Testis (tissue), 3 donors: ENCODE results near the gene GNB5. TPM values are rescaled to one million over a fixed set of nuclear protein-coding genes. Genes with fewer than 3 reads are reported as not detected.
"Not testable (repeated sequence)": the region's sequence is repeated elsewhere in the genome, so short reads cannot be mapped to it uniquely, and the experiment has no call there.

Experiments used
- DNase-seq: peaks from one replicate; pipeline ENCODE4 v3.0.0-alpha.2; 2019
- H3K27ac ChIP-seq, 2 donors: fragments of 200-600 bp; sonication (generic); one replicate each; pipeline ENCODE4 v1.5.1; 2019
- H3K27me3 ChIP-seq: fragments of 200-600 bp; sonication (generic); one replicate; pipeline ENCODE4 v1.5.1; 2019
- H3K36me3 ChIP-seq: fragments of 200-600 bp; sonication (generic); one replicate; pipeline ENCODE4 v1.5.1; 2017; ENCODE audit warnings: low read depth; ENCODE audit errors: missing control alignments
- H3K4me1 ChIP-seq: fragments of 200-600 bp; sonication (generic); one replicate; pipeline ENCODE4 v1.5.1; 2019
- H3K4me3 ChIP-seq, 2 donors: fragments of 200-600 bp; sonication (generic); one replicate each; pipeline ENCODE4 v1.5.1; 2017 to 2019
- H3K9me3 ChIP-seq: fragments of 200-600 bp; sonication (generic); one replicate; pipeline ENCODE4 v1.5.1; 2017
- POLR2A ChIP-seq: fragments of 450-650 bp; IDR thresholded peaks from one replicate; pipeline ENCODE4 v1.6.1; 2017; ENCODE audit warnings: antibody characterized with exemption, mild to moderate bottlenecking, moderate library complexity
- WGBS, 2 donors: methylation state at CpG; one replicate each; pipeline ENCODE4 v1.1.5; 2018; 5-methylcytosine and 5-hydroxymethylcytosine counted together
- intact Hi-C: fragments of 100-400 bp; cut with DNase I; formaldehyde crosslinking; loops from one replicate; pipeline ENCODE4 v1.15.1; 2023; ENCODE audit warnings: low total_unique reads
- polyA plus RNA-seq: library from polyadenylated mRNA; stranded (reverse); fragments of 350-450 nt; fragmentation: Illumina TruSeq; extraction: RNeasy Lipid Tissue Mini Kit (QIAGEN cat#74804); gene quantifications from one replicate; pipeline ENCODE4 v1.2.3, GENCODE V29; 2014; ENCODE audit warnings: low read depth, low replicate concordance; ENCODE audit not compliant: insufficient read depth
- total RNA-seq, 2 donors: library from RNA; depleted of rRNA; stranded (reverse); fragments of >200 nt; gene quantifications; one replicate each; pipeline ENCODE4 v1.2.3, GENCODE V29; 2016
- TF ChIP-seq, protein P1 (sequence below), 3 experiments: fragments of 450-650 bp in 2 of 3; fragments of 200-600 bp in 1 of 3; sonication (generic) in 1 of 3; IDR thresholded peaks; one replicate each; pipeline ENCODE4 v1.5.1; 2016 to 2019; ENCODE audit warnings: antibody characterized with exemption in 3 of 3, mild to moderate bottlenecking in 2 of 3, moderate library complexity in 1 of 3

Gene GNB5
- total and polyA plus RNA-seq, 3 donors from 2014 or later = 37.1 to 82.3 (median 65.4) TPM

DNA sequence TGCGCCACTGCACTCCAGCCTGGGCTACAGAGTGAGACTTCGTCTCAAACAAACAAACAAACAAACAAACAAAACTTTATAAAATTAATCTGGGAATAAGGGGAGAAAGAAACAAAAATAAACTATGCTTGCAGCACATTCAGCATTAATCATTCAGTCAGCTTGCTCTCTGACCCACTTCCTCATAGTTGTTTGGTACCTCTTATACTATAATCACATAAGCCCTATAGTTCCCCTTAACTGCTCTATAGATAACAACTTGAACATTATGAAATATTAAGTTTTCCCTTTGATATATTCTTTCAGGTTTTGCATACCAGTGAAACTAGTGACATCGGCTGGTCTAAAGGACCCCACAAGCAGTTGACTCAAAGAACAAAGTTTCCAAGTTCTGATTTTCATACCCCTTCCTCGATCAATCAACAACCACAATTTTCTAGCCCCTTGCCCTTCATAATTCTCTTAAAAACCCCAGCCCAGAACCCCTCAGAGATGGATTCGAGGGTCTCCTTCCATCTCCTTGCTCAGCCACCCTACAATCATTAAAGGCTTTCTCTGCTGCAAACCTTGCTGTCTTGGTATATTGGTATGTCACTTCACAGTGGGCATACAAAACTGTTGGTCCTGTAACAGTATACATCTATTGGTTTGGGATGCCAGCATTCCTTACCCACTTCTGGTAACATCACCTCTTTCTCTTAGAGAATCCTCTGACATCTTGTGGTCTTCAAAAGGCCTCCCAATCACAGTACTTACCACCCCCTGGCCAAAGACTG is 105.0 kb downstream of the GNB5 start:
- intact Hi-C loops = no loop called here
- Histone ChIP-seq H3K4me1 (no peaks in the 10 kb centered on the region), H3K9me3 (no peaks in the 10 kb centered on the region), H3K36me3 (no peaks in the 10 kb centered on the region), H3K27ac (no peak overlapping the region), H3K27me3 (no peaks in the 10 kb centered on the region), H3K4me3 (no peak overlapping the region)
- no peak for DNase-seq
- 90 to 96% methylated on average over 5 of the region's 5 CpGs for WGBS, 2 donors
- TF ChIP-seq, protein P1, sequence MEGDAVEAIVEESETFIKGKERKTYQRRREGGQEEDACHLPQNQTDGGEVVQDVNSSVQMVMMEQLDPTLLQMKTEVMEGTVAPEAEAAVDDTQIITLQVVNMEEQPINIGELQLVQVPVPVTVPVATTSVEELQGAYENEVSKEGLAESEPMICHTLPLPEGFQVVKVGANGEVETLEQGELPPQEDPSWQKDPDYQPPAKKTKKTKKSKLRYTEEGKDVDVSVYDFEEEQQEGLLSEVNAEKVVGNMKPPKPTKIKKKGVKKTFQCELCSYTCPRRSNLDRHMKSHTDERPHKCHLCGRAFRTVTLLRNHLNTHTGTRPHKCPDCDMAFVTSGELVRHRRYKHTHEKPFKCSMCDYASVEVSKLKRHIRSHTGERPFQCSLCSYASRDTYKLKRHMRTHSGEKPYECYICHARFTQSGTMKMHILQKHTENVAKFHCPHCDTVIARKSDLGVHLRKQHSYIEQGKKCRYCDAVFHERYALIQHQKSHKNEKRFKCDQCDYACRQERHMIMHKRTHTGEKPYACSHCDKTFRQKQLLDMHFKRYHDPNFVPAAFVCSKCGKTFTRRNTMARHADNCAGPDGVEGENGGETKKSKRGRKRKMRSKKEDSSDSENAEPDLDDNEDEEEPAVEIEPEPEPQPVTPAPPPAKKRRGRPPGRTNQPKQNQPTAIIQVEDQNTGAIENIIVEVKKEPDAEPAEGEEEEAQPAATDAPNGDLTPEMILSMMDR (IDR thresholded peaks at IDR 0.05) = no peak
- no peak for TF ChIP-seq POLR2A

DNA sequence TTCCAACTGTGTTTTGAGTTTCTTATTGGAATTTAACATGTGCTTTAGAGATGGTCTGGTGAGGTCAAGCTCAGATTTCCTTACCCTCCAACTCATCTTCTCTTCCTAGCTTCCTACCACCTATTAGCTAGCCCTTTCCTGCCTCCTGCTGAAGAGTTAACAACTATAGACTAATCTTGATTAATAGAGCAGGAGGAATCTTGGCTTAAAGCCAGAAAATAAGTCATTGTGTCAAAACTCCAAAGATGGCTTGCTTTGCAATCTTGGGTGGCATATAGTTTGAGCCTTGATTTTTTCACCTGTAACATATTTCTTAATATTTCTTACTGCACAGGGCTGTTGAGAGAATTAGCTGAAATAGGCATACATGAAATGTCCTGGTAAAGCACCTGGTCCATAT is 105.9 kb downstream of the GNB5 start:
- Histone ChIP-seq H3K9me3 (no peaks in the 10 kb centered on the region), H3K4me3 (no peak overlapping the region), H3K4me1 (no peaks in the 10 kb centered on the region), H3K36me3 (no peaks in the 10 kb centered on the region), H3K27ac (no peak overlapping the region), H3K27me3 (no peaks in the 10 kb centered on the region)
- no peak for TF ChIP-seq POLR2A
- TF ChIP-seq, protein P1 (IDR thresholded peaks at IDR 0.05) = no peak
- intact Hi-C loops = no loop called here
- no peak for DNase-seq

DNA sequence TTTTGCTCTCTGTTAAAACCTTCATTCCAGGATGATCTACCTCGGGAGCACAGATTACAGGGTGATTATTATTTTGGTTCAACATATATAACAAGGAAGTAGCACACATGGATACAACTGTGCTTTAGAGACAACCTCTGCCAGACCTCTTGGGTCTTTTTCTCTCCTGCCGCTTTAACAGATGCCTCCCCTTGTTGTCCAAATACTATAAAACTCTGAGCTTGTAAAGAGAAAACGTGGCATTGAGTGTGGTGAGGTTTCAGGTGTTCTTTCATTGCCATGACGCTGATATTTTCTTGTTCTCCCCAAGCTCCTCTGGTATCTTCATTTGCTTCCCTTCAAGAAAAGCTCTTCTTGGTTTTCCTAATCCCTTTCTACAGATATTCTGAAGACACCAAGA is 107.6 kb downstream of the GNB5 start:
- no peak overlapping the region for H3K27ac ChIP-seq
- no peaks in the 10 kb centered on the region for H3K27me3 ChIP-seq
- H3K4me3 ChIP-seq = no peak overlapping the region
- intact Hi-C loops = no loop called here
- H3K36me3 ChIP-seq = no peaks in the 10 kb centered on the region
- 76 to 82% methylated on average over 4 of the region's 4 CpGs for WGBS, 2 donors
- no peaks in the 10 kb centered on the region for H3K9me3 ChIP-seq
- no peak for DNase-seq
- TF ChIP-seq, protein P1 (IDR thresholded peaks at IDR 0.05) = no peak
- no peak for TF ChIP-seq POLR2A
- H3K4me1 ChIP-seq = no peaks in the 10 kb centered on the region

DNA sequence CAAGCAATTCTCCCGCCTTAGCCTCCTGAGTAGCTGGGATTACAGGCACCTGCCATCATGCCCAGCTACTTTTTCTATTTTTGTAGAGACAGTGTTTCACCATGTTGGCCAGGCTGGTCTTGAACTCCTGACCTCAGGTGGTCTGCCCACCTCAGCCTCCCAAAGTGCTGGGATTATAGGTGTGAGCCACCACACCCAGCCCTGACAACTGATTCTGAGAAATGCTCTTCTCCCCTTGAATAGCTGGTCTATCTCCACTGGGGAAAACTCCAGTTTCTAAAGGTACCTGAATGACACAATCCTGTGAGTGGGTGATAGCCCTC is 108.2 kb downstream of the GNB5 start:
- H3K4me3 ChIP-seq, DNase-seq, H3K27me3 ChIP-seq, H3K36me3 ChIP-seq, H3K9me3 ChIP-seq, intact Hi-C loops, H3K27ac ChIP-seq, H3K4me1 ChIP-seq: not testable (repeated sequence)
- 89 to 100% methylated on average over 1 of the region's 1 CpG for WGBS, 2 donors

DNA sequence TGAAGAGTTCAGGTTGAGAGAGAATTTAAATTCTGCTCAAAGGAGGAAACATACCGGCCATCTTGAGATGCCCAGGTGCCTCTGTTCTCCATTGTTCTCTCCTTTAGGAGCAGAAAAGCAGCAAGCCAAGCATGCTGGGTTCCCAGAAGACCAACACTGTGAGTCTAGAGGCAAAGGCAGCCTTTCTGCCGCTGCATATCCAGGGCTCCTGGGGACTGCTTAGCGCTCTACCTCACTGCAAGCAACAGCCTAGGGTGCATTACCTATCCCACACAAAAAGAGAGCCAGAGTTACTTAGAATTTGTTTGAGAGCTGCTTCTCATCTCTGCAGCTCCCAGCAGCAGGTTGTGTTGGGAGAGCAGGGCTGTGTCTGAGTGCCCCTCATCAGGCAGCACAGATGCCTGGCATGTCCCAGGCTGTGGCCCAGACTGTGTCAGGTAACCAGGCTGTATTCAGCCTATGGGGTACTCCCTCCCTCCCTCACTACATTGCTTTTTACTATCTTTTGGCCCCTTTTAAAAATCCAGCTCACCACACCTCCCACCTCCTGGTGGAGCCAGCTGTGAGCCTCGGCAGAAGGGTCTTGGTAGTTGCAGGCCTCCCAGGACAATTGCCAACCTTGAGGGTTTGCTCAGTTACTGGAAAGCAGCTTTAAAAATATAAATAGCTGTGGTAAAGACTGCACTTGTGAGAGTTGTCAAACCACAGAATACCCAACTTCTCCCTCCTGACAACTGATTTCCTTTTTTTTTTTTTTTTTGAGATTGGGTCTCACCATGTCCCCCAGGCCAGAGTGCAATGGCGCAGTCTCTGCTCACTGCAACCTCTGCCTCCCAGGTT is 108.8 kb downstream of the GNB5 start:
- 79 to 85% methylated on average over 5 of the region's 5 CpGs for WGBS, 2 donors
- no peak for TF ChIP-seq POLR2A
- TF ChIP-seq, protein P1 (IDR thresholded peaks at IDR 0.05) = no peak
- DNase-seq = no peak
- no peaks in the 10 kb centered on the region for H3K4me1 ChIP-seq
- no peaks in the 10 kb centered on the region for H3K27me3 ChIP-seq
- no peaks in the 10 kb centered on the region for H3K36me3 ChIP-seq
- no peak overlapping the region for H3K27ac ChIP-seq
- no peaks in the 10 kb centered on the region for H3K9me3 ChIP-seq
- intact Hi-C loops = no loop called here
- no peak overlapping the region for H3K4me3 ChIP-seq
